ENCODE results near the gene ITSN2. TPM values are rescaled to one million over a fixed set of nuclear protein-coding genes. Genes with fewer than 3 reads are reported as not detected.

The ITSN2 gene
- total and polyA plus RNA-seq, 2 of the 8 experiments (the other 6 are each of a cell fraction or from before 2014, with no cell fraction given), result 9.3 to 17.0 TPM

- Histone ChIP-seq H3K27me3 (replicated peaks in 1 of 4; ENCODE audit: control insufficient read depth in 3 of 4, extremely low read depth in 1 of 4, insufficient read depth in 3 of 4, low read length in 3 of 4) (no peaks in the 10 kb centered on the region), H3K27ac (ENCODE audit: low read depth, low read length) (no peak overlapping the region), H4K20me1 (replicated peaks in 1 of 2; ENCODE audit: control insufficient read depth in 1 of 2, insufficient read depth in 2 of 2, low read length in 2 of 2) (no peaks in the 10 kb centered on the region), H3K23ac (ENCODE audit: insufficient read length) (no peak overlapping the region), H3K4me2 (ENCODE audit: insufficient read depth in 1 of 2, low read depth in 2 of 2, low read length in 2 of 2) (no peak overlapping the region), H2BK20ac (ENCODE audit: low read length) (no peak overlapping the region), H4K5ac (ENCODE audit: insufficient read length, low read depth, low read length) (no peak overlapping the region), H2BK15ac (ENCODE audit: low read length) (no peak overlapping the region), H3K18ac (ENCODE audit: extremely low read depth, low read length) (no peak overlapping the region; the same call in 1 of the 2 replicates), H2BK12ac (ENCODE audit: low read depth, low read length) (no peak overlapping the region), H3K36me3 (ENCODE audit: control insufficient read depth in 2 of 4, insufficient read depth in 4 of 4, low read length in 3 of 4) (no peaks in the 10 kb centered on the region), H3K14ac (ENCODE audit: insufficient read length) (no peak overlapping the region), H3K79me2 (ENCODE audit: control insufficient read depth in 1 of 2, insufficient read depth in 2 of 2, low read length in 2 of 2) (no peaks in the 10 kb centered on the region), H2AK5ac (ENCODE audit: low read depth, low read length) (no peak overlapping the region), H4K8ac (ENCODE audit: extremely low read depth, insufficient read depth, low read length) (no peak overlapping the region), H2BK5ac (ENCODE audit: low read depth, low read length) (no peak overlapping the region), H3K9me3 (ENCODE audit: insufficient read depth in 2 of 2, low read depth in 1 of 2, low read length in 1 of 2) (no peaks in the 10 kb centered on the region), H4K91ac (replicated peaks; ENCODE audit: insufficient read length, low read length) (no peak overlapping the region), H3K79me1 (ENCODE audit: low read depth, low read length) (no peaks in the 10 kb centered on the region), H3K56ac (replicated peaks; ENCODE audit: insufficient read length, low read depth, low read length) (no peak overlapping the region), H2BK120ac (replicated peaks; ENCODE audit: low read depth, low read length) (no peak overlapping the region), H3K9ac (replicated peaks in 1 of 4; ENCODE audit: extremely low read depth in 1 of 4, low read depth in 3 of 4, low read length in 3 of 4) (no peak overlapping the region), H3K4me3 (ENCODE audit: extremely low read depth in 1 of 4, insufficient read depth in 2 of 4, low read depth in 3 of 4, low read length in 4 of 4) (no peak overlapping the region), H2AFZ (ENCODE audit: low read length) (peak overlapping the region; percentile 73; the same call in 1 of the 2 replicates), H3K23me2 (ENCODE audit: low read depth, low read length) (no peaks in the 10 kb centered on the region), H3K4me1 (replicated peaks in 1 of 4; ENCODE audit: control insufficient read depth in 3 of 4, insufficient read depth in 4 of 4, low read length in 3 of 4) (no peaks in the 10 kb centered on the region; a peak in 1 of 7 replicates), H3K4ac (replicated peaks; ENCODE audit: insufficient read length, low read depth, low read length) (no peak overlapping the region)
- DNase-seq (ENCODE audit: low read depth in 1 of 2, low spot score in 2 of 2) (peak; percentile 29 to 85), FAIRE-seq (no peak)
- WGBS, 2 experiments (ENCODE audit: extremely low coverage in 1 of 2, insufficient coverage in 1 of 2, insufficient read length in 1 of 2, insufficient replicate concordance in 2 of 2, low coverage in 1 of 2, low lambda C conversion rate in 2 of 2, missing lambda C conversion rate in 1 of 2), result 48% methylated on average over 7 of the region's 8 CpGs; no CpG with 5 or more reads in 1 of the 2 experiments
- ChIA-PET CTCF (ENCODE audit: partially characterized antibody) (interaction anchor here (0.6 to 2.6 kb wide), 8 partner anchors 12 to 80 kb away, joined by 3 to 11 read pairs (median 3); partner anchors contain the start of gene TP53I3), POLR2A (ENCODE audit: partially characterized antibody) (interaction anchor here (1.0 to 1.4 kb wide), 2 partner anchors 9 to 80 kb away, joined by 4 to 5 read pairs; partner anchors contain the start of gene TP53I3)
- no peak for TF ChIP-seq TCF12 (IDR thresholded peaks at IDR 0.05; ENCODE audit: low read depth, low read length)
- no peak for TF ChIP-seq SP1 (IDR thresholded peaks at IDR 0.05; ENCODE audit: low read depth, low read length)
- TF ChIP-seq CTCF (IDR thresholded peaks at IDR 0.05; ENCODE audit: control extremely low read depth in 1 of 3, insufficient read depth in 1 of 3, low read depth in 1 of 3, low read length in 3 of 3), result peak; percentile 75 to 99 (median 77)
- TF ChIP-seq NRF1 (IDR thresholded peaks at IDR 0.05; ENCODE audit: low read depth, low read length), result no peak
- TF ChIP-seq PHF8 (conservative IDR thresholded peaks at IDR 0.05; ENCODE audit: low read depth, low read length), result no peak
- TF ChIP-seq E2F6 (IDR thresholded peaks at IDR 0.05), result peak; percentile 36; the same call in 1 of the 2 replicates
- TF ChIP-seq NANOG (IDR thresholded peaks at IDR 0.05; ENCODE audit: insufficient read depth, low read depth, low read length, poor library complexity, severe bottlenecking), result no peak
- TF ChIP-seq USF2 (IDR thresholded peaks at IDR 0.05; ENCODE audit: low read length), result no peak
Measured at GRCh38 chr2:24164416-24164973, 195.8 kb downstream of the ITSN2 start.

Data from H1 (cell line).